Measurements from ENCODE around the gene ZNF397. TPM values are rescaled to one million over a fixed set of nuclear protein-coding genes. Genes with fewer than 3 reads are reported as not detected.
A peak's percentile ranks its signal among the peaks of the same experiment; 100 is the strongest.

The ZNF397 gene
- total and polyA plus RNA-seq, 4 donors, result 12.2 to 53.8 (median 17.1) TPM

- Histone ChIP-seq H3K4me1 (ENCODE audit: control insufficient read depth in 5 of 5, insufficient read depth in 5 of 5, low read length in 5 of 5) (peaks cover 0 to 9% (median 0%) of the 10 kb centered on the region in 5 donors), H3K27ac (ENCODE audit: low read depth in 1 of 2, low read length in 1 of 2) (no peak overlapping the region), H3K36me3 (ENCODE audit: control insufficient read depth in 4 of 4, insufficient read depth in 4 of 4, low read length in 4 of 4) (no peaks in the 10 kb centered on the region), H3K4me3 (no peak overlapping the region), H3K9ac (ENCODE audit: insufficient read depth in 1 of 2, low read length in 2 of 2) (no peak overlapping the region), H3K9me3 (ENCODE audit: control insufficient read depth in 4 of 4, insufficient read depth in 3 of 4, low read length in 3 of 4) (no peaks in the 10 kb centered on the region), H3K27me3 (ENCODE audit: control insufficient read depth in 3 of 3, insufficient read depth in 3 of 3, low read length in 2 of 3) (no peaks in the 10 kb centered on the region)
- whole genome bisulfite sequencing, 2 donors, result 33 to 52% methylated on average over 1 of the region's 1 CpG
- DNase-seq, result no peak
- ATAC-seq (ENCODE audit: insufficient read depth, low FRiP score), result no peak
- TF ChIP-seq CTCF (IDR thresholded peaks at IDR 0.05; ENCODE audit: control extremely low read depth, extremely low read depth), result no peak
Measured at GRCh38 chr18:35193316-35193715, 47.5 kb upstream of the ZNF397 start.

DNA sequence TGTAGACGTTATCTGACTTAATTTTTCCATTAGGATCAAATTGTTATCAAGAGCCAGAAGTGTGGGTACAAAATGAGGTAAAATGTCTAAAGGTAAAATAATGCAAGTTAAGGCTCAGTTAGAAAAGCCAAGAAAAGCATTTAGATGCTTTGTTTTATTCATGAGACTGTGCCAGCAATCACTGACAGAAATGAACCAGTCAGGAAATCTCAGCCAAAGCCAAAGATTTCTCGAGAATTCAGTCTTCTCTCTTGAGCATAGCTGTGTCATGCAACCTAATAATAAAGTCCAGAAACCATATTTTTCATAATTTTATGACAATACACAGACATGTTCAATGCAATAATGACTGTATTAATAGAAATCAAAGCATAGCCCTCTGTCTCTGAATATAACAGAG, 43.5 kb upstream of the ZNF397 start:
- no peaks in the 10 kb centered on the region for H3K9me3 ChIP-seq (ENCODE audit: control insufficient read depth in 4 of 4, insufficient read depth in 3 of 4, low read length in 3 of 4)
- ATAC-seq (ENCODE audit: insufficient read depth, low FRiP score) (no peak), DNase-seq (peak in 1 of 3 donors; percentile 32)
- 81 to 87% methylated on average over 2 of the region's 2 CpGs for WGBS, 2 donors
- H3K36me3 ChIP-seq (ENCODE audit: control insufficient read depth in 4 of 4, insufficient read depth in 4 of 4, low read length in 4 of 4), result no peaks in the 10 kb centered on the region
- H3K9ac ChIP-seq (ENCODE audit: insufficient read depth in 1 of 2, low read length in 2 of 2), result no peak overlapping the region
- no peaks in the 10 kb centered on the region for H3K27me3 ChIP-seq (ENCODE audit: control insufficient read depth in 3 of 3, insufficient read depth in 3 of 3, low read length in 2 of 3)
- no peak for TF ChIP-seq CTCF (IDR thresholded peaks at IDR 0.05; ENCODE audit: control extremely low read depth, extremely low read depth)
- H3K4me1 ChIP-seq (ENCODE audit: control insufficient read depth in 5 of 5, insufficient read depth in 5 of 5, low read length in 5 of 5), result peaks cover 0 to 7% (median 0%) of the 10 kb centered on the region in 5 donors
- H3K4me3 ChIP-seq, result no peak overlapping the region
- no peak overlapping the region for H3K27ac ChIP-seq (ENCODE audit: low read depth in 1 of 2, low read length in 1 of 2)

DNA sequence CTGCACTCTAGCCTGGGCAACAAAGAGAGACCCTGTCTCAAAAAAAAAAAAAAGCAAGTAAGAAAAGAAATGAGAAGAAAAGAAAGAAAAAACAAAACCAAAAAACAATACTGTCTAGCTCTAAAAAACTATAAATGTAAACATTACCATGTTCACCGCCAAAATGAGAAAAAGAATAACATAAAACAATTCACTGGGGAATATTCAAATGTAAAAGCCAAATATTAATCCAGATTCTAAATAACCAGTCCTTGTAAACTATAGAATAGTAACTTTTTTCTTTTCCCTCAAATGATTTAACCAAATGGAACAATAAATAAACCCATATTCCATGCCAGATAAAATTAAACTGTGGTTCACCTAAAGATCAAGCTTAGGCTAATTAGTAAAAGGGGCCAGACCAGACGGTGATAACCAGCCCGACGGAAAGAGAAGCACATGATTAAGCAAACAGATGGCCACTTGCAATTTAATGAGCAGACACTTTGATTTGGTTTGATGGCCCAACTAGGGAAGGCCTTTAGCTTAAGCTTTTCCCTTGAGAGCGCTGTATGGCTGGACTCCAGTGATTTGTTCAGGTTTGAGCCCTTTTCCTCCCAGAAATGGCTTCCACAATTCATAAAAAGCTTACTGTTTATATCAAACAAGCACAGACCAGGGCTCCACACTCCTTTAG, 39.4 kb upstream of the ZNF397 start:
- no peaks in the 10 kb centered on the region for H3K27me3 ChIP-seq (ENCODE audit: control insufficient read depth in 3 of 3, insufficient read depth in 3 of 3, low read length in 2 of 3)
- H3K4me3 ChIP-seq, result no peak overlapping the region
- DNase-seq (peak in 1 of 3 donors; percentile 16), ATAC-seq (ENCODE audit: insufficient read depth, low FRiP score) (no peak)
- H3K9me3 ChIP-seq (ENCODE audit: control insufficient read depth in 4 of 4, insufficient read depth in 3 of 4, low read length in 3 of 4), result peaks cover 0 to 2% (median 0%) of the 10 kb centered on the region in 4 donors
- H3K9ac ChIP-seq (ENCODE audit: insufficient read depth in 1 of 2, low read length in 2 of 2), result no peak overlapping the region
- peaks cover 0 to 18% (median 0%) of the 10 kb centered on the region in 5 donors for H3K4me1 ChIP-seq (ENCODE audit: control insufficient read depth in 5 of 5, insufficient read depth in 5 of 5, low read length in 5 of 5)
- H3K27ac ChIP-seq (ENCODE audit: low read depth in 1 of 2, low read length in 1 of 2), result no peak overlapping the region
- 76 to 85% methylated on average over 5 of the region's 5 CpGs for WGBS, 2 donors
- no peak for TF ChIP-seq CTCF (IDR thresholded peaks at IDR 0.05; ENCODE audit: control extremely low read depth, extremely low read depth)
- no peaks in the 10 kb centered on the region for H3K36me3 ChIP-seq (ENCODE audit: control insufficient read depth in 4 of 4, insufficient read depth in 4 of 4, low read length in 4 of 4)

Measured in lung (tissue), 12 donors.